K562 (cell line): ENCODE data around the gene SMC6. TPM values are rescaled to one million over a fixed set of nuclear protein-coding genes. Genes with fewer than 3 reads are reported as not detected.

Experiments
- ATAC-seq: fragments of 200-7000 bp; cut with Tn5 transposase; 3 replicates; pipeline ENCODE4 v1.9.1; 2020; ENCODE audit warnings: moderate library complexity
- BruUV-seq: library from RNA; stranded (reverse); fragments of 400-500 nt; replicated peaks from 2 replicates; lab custom pipeline; 2021; lab: Mats Ljungman, UMichigan
- CTCF ChIA-PET: fragments of 300-600 bp; formaldehyde crosslinking; extraction: SDS; loops from one replicate; lab custom pipeline; 2021; ENCODE audit warnings: low intra/inter-chr PET ratio; lab: Yijun Ruan, JAX
- POLR2A ChIA-PET: fragments of 300-600, 350-650 bp; sonication (Branson Sonifier 250); formaldehyde crosslinking; extraction: SDS; loops from one replicate; lab custom pipeline; 2021; ENCODE audit warnings: antibody characterized with exemption, inconsistent platforms; lab: Yijun Ruan, JAX
- DNase-seq, 4 experiments: peaks; one replicate each; pipeline versions ENCODE4 v3.0.0 to v3.0.0-alpha.2; 2011 to 2018; ENCODE audit warnings: low spot score in 3 of 4, mixed read lengths in 3 of 4; ENCODE audit errors: extremely low read depth in 1 of 4
- FAIRE-seq: peaks from 2 replicates; lab custom pipeline; 2011; peaks lifted over from hg19 to GRCh38; lab: Jason Lieb, UNC
- H2AFZ ChIP-seq: 2 replicates; pipeline ENCODE4 v1.6.0; 2011; ENCODE audit warnings: low read depth, low read length, control low read depth, inconsistent platforms
- H3K27ac ChIP-seq: fragments of 200-600 bp; 3 replicates; pipeline ENCODE4 v1.8.0; 2011; ENCODE audit warnings: low read depth, mild to moderate bottlenecking, control low read depth, inconsistent platforms, low read length, moderate library complexity, mixed read lengths; ENCODE audit errors: extremely low read depth
- H3K27me3 ChIP-seq, 2 experiments: fragments of 300-600 bp in 1 of 2; 2 replicates in 1 of 2; 3 replicates in 1 of 2; pipeline versions ENCODE4 v1.6.0 to v1.8.0; 2011; ENCODE audit warnings: inconsistent platforms in 2 of 2, low read length in 2 of 2, mild to moderate bottlenecking in 1 of 2, mixed read lengths in 1 of 2, moderate library complexity in 1 of 2; ENCODE audit not compliant: control insufficient read depth in 2 of 2, insufficient read depth in 2 of 2
- H3K36me3 ChIP-seq: fragments of 300-600 bp; 3 replicates; pipeline ENCODE4 v1.8.0; 2011; ENCODE audit warnings: mild to moderate bottlenecking, low read length, inconsistent platforms; ENCODE audit not compliant: control insufficient read depth, insufficient read depth
- H3K4me1 ChIP-seq, 2 experiments: fragments of 200-600 bp in 1 of 2; replicated peaks in 1 of 2; 2 replicates in 1 of 2; 3 replicates in 1 of 2; pipeline versions ENCODE4 v1.5.1 to v1.8.0; 2011; ENCODE audit warnings: inconsistent platforms in 2 of 2, low read length in 2 of 2, mild to moderate bottlenecking in 1 of 2, mixed read lengths in 1 of 2, moderate library complexity in 1 of 2; ENCODE audit not compliant: control insufficient read depth in 2 of 2, insufficient read depth in 2 of 2
- H3K4me2 ChIP-seq: 2 replicates; pipeline ENCODE4 v1.6.1; 2011; ENCODE audit warnings: low read length, control low read depth, inconsistent platforms, mixed read lengths; ENCODE audit not compliant: insufficient read depth
- H3K4me3 ChIP-seq: fragments of 200-600 bp; sonication (generic), shearing (Covaris generic); 2 replicates; pipeline ENCODE4 v1.5.1; 2016; ENCODE audit warnings: control low read depth, inconsistent platforms
- H3K79me2 ChIP-seq: fragments of 200-600 bp; 3 replicates; pipeline ENCODE4 v1.8.0; 2011; ENCODE audit warnings: low read length, inconsistent platforms; ENCODE audit not compliant: control insufficient read depth, insufficient read depth
- H3K9ac ChIP-seq, 2 experiments: 2 replicates each; pipeline versions ENCODE4 v1.6.0 to v1.6.1; 2011; ENCODE audit warnings: low read depth in 2 of 2, low read length in 2 of 2, control low read depth in 1 of 2, inconsistent platforms in 1 of 2, mild to moderate bottlenecking in 1 of 2, mixed read lengths in 1 of 2; ENCODE audit not compliant: insufficient read depth in 1 of 2
- H3K9me1 ChIP-seq: one replicate; pipeline ENCODE4 v1.6.0; 2011; ENCODE audit warnings: inconsistent platforms, mild to moderate bottlenecking, low read length, moderate library complexity; ENCODE audit not compliant: control insufficient read depth, insufficient read depth
- H3K9me3 ChIP-seq: replicated peaks from 2 replicates; pipeline ENCODE4 v1.5.1; 2011; ENCODE audit warnings: low read depth, low read length, inconsistent platforms; ENCODE audit not compliant: control insufficient read depth, insufficient read depth
- H4K20me1 ChIP-seq: replicated peaks from 2 replicates; pipeline ENCODE4 v1.6.1; 2011; ENCODE audit warnings: low read length, inconsistent platforms, mixed read lengths; ENCODE audit not compliant: control insufficient read depth, insufficient read depth
- CEBPG ChIP-seq, 3 experiments: fragments of 200-800 bp in 1 of 3; sonication (Bioruptor generic) in 1 of 3; sonication (generic) in 1 of 3; formaldehyde crosslinking in 1 of 3; IDR thresholded peaks in 2 of 3; conservative IDR thresholded peaks in 1 of 3; 2 replicates each; pipeline versions ENCODE4 v1.6.1 to v1.8.0; 2016 to 2022; ENCODE audit warnings: missing compliant biosample characterization in 2 of 3, missing genetic modification characterization in 2 of 3, mild to moderate bottlenecking in 1 of 3, missing genetic modification reagents in 1 of 3
- L3MBTL2 ChIP-seq: fragments of 450-650 bp; IDR thresholded peaks from 2 replicates; pipeline ENCODE4 v1.6.1; 2016; ENCODE audit warnings: mild to moderate bottlenecking, moderate library complexity
- MEIS2 ChIP-seq: fragments of 450-650 bp; IDR thresholded peaks from 2 replicates; pipeline ENCODE4 v1.6.1; 2014; ENCODE audit warnings: mild to moderate bottlenecking; ENCODE audit not compliant: partially characterized antibody
- PTTG1 ChIP-seq: fragments of 450-650 bp; IDR thresholded peaks from 2 replicates; pipeline ENCODE4 v1.6.1; 2016; ENCODE audit warnings: low read depth, mild to moderate bottlenecking, missing genetic modification characterization, missing compliant biosample characterization
- SMARCA5 ChIP-seq: fragments of 450-650 bp; IDR thresholded peaks from 2 replicates; pipeline ENCODE4 v1.6.1; 2016
- XRCC3 ChIP-seq: fragments of 450-650 bp; IDR thresholded peaks from 2 replicates; pipeline ENCODE4 v1.6.1; 2017; ENCODE audit warnings: mild to moderate bottlenecking, moderate library complexity
- ZBTB11 ChIP-seq, 3 experiments: fragments of 200-800 bp in 1 of 3; fragments of 250-450 bp in 1 of 3; fragments of 450-650 bp in 1 of 3; sonication (Bioruptor Pico) in 1 of 3; sonication (Bioruptor generic) in 1 of 3; formaldehyde crosslinking in 1 of 3; IDR thresholded peaks; 2 replicates each; pipeline versions ENCODE4 v1.6.1 to v1.8.0; 2016 to 2022; ENCODE audit warnings: mild to moderate bottlenecking in 2 of 3, missing genetic modification characterization in 2 of 3, missing compliant biosample characterization in 1 of 3, moderate library complexity in 1 of 3
- WGBS: fragments of 100-300 bp; shearing (Covaris generic); methylation state at CpG from one replicate; pipeline ENCODE4 v1.1.6; 2016; ENCODE audit warnings: low coverage, mixed read lengths; ENCODE audit not compliant: insufficient coverage; ENCODE audit errors: missing lambda C conversion rate; 5-methylcytosine and 5-hydroxymethylcytosine counted together
- in situ Hi-C: fragments of 300-500 bp; cut with MboI; formaldehyde crosslinking; loops from 4 replicates; pipeline ENCODE4 v1.15.0; 2018; ENCODE audit warnings: inconsistent platforms, mixed read lengths
- intact Hi-C: fragments of 100-400 bp; cut with micrococcal nuclease; formaldehyde crosslinking; loops from 2 replicates; pipeline ENCODE4 v1.14.2; 2022
- polyA plus RNA-seq, 8 experiments: library from polyadenylated mRNA; depleted of rRNA in 4 of 8; stranded (reverse) in 5 of 8; unstranded in 3 of 8; fragments of >200 nt; fragmentation: Nextera tagmentation in 2 of 8; fragmentation: Illumina TruSeq in 1 of 8; extraction: Ambion mirVana in 2 of 8; extraction: Trizol in 1 of 8; gene quantifications; 2 replicates each; pipeline versions ENCODE4 v1.2.1 to v1.2.3, GENCODE V29; 2011 to 2014; ENCODE audit warnings: inconsistent platforms in 1 of 8, missing spikeins in 1 of 8
- total RNA-seq, 7 experiments: library from RNA; depleted of rRNA in 6 of 7; stranded (reverse); fragments of >200 nt in 6 of 7; fragmentation: Illumina TruSeq in 2 of 7; extraction: Trizol in 2 of 7; gene quantifications; 2 replicates each; pipeline versions ENCODE4 v1.2.1 to v1.2.3, GENCODE V29; 2011 to 2021; ENCODE audit warnings: low replicate concordance in 1 of 7
- TF ChIP-seq, protein P1 (sequence below): sonication (generic); formaldehyde crosslinking; IDR thresholded peaks from 2 replicates; pipeline ENCODE4 v1.9.0; 2022; ENCODE audit warnings: mild to moderate bottlenecking, missing genetic modification reagents

Gene SMC6
- total and polyA plus RNA-seq, 9 of the 15 experiments (the other 6 are each of a cell fraction or from before 2014, with no cell fraction given): 14.2 to 75.9 (median 47.7) TPM

GRCh38 chr2:17661460-17661859 lies 92.2 kb downstream of the SMC6 start:
- Histone ChIP-seq H3K9ac (no peak overlapping the region), H3K9me1 (no peaks in the 10 kb centered on the region), H4K20me1 (no peaks in the 10 kb centered on the region), H2AFZ (no peak overlapping the region), H3K9me3 (no peaks in the 10 kb centered on the region), H3K4me2 (no peak overlapping the region)
- CTCF ChIA-PET: no interaction called here
- in situ Hi-C loops: no loop called here
- intact Hi-C loops: no loop called here
- no peak for FAIRE-seq
- TF ChIP-seq MEIS2: no peak
- TF ChIP-seq, all 486 proteins: peak for 0
- no peak for DNase-seq
- Histone ChIP-seq H3K27me3 (no peaks in the 10 kb centered on the region), H3K27ac (no peak overlapping the region), H3K79me2 (no peaks in the 10 kb centered on the region), H3K4me1 (no peaks in the 10 kb centered on the region), H3K4me3 (no peak overlapping the region), H3K36me3 (peaks cover 46% of the 10 kb centered on the region)
- BruUV-seq: no TSS peak
- POLR2A ChIA-PET: interaction anchor here (1.3 to 1.4 kb wide), 2 partner anchors 11 to 16 kb away, joined by 3 to 4 read pairs; no protein-coding TSS in a partner anchor
- no peak for ATAC-seq
- WGBS: 87% methylated on average over 1 of the region's 1 CpG

DNA sequence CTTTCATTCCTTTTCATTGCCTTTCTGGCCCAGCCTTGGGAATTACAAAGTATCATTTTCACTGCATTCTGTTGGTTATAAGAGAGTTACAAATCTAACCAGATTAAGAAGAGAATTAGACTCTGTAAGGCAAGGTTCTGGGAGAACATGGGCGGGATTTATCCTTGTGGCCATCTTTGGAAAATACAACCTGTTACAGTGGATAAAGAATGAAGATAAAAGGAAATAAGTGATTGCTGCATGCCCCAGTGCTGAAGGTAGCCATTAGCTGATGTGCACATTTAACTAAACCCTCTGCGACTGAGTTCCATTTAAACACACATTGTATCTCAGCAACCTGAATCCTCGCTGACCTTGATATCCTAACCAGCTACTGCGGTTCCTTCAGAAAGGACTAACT lies 93.4 kb downstream of the SMC6 start:
- CTCF ChIA-PET: no interaction called here
- Histone ChIP-seq H3K9me3 (no peaks in the 10 kb centered on the region), H3K4me1 (no peaks in the 10 kb centered on the region), H3K27me3 (no peaks in the 10 kb centered on the region), H4K20me1 (no peaks in the 10 kb centered on the region), H3K36me3 (peaks cover 37% of the 10 kb centered on the region), H3K9me1 (no peaks in the 10 kb centered on the region), H3K4me3 (no peak overlapping the region), H2AFZ (no peak overlapping the region), H3K27ac (no peak overlapping the region), H3K79me2 (no peaks in the 10 kb centered on the region), H3K4me2 (no peak overlapping the region), H3K9ac (no peak overlapping the region)
- in situ Hi-C loops: no loop called here
- intact Hi-C loops: no loop called here
- WGBS: 86% methylated on average over 4 of the region's 4 CpGs
- POLR2A ChIA-PET: interaction anchor here (1.2 to 1.4 kb wide), 2 partner anchors 14 to 22 kb away, joined by 3 to 4 read pairs; no protein-coding TSS in a partner anchor
- no peak for ATAC-seq
- FAIRE-seq: no peak
- DNase-seq: no peak
- no TSS peak for BruUV-seq
- no peak for TF ChIP-seq CEBPG (CRISPR knock-in tag; IDR thresholded peaks at IDR 0.05)
- TF ChIP-seq CEBPG (tag; conservative IDR thresholded peaks at IDR 0.05 in 1 of 2, IDR thresholded peaks at IDR 0.05 in 1 of 2): no peak
- TF ChIP-seq PTTG1: no peak
- TF ChIP-seq, protein P1, sequence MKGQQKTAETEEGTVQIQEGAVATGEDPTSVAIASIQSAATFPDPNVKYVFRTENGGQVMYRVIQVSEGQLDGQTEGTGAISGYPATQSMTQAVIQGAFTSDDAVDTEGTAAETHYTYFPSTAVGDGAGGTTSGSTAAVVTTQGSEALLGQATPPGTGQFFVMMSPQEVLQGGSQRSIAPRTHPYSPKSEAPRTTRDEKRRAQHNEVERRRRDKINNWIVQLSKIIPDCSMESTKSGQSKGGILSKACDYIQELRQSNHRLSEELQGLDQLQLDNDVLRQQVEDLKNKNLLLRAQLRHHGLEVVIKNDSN (CRISPR knock-in tag): no peak
- no peak for TF ChIP-seq SMARCA5
- no peak for TF ChIP-seq XRCC3
- TF ChIP-seq ZBTB11 (CRISPR knock-in tag; IDR thresholded peaks at IDR 0.05): no peak
- no peak for TF ChIP-seq L3MBTL2
